SK-N-SH (cell line): ENCODE data around the gene BAIAP2. TPM values are rescaled to one million over a fixed set of nuclear protein-coding genes. Genes with fewer than 3 reads are reported as not detected.

Experiments used
- CTCF ChIA-PET: fragments of 300-600, 350-600 bp; formaldehyde crosslinking; extraction: SDS; loops from one replicate; lab custom pipeline; 2021; lab: Yijun Ruan, JAX
- POLR2A ChIA-PET: fragments of 350-600 bp; sonication (Branson Sonifier 250); formaldehyde crosslinking; extraction: SDS; loops from one replicate; lab custom pipeline; 2020; ENCODE audit warnings: antibody characterized with exemption, inconsistent platforms; lab: Yijun Ruan, JAX
- DNase-seq: peaks from one replicate; pipeline ENCODE4 v3.0.0; 2012
- H2AFZ ChIP-seq: fragments of 200-600 bp; sonication (generic); 2 replicates; pipeline ENCODE4 v1.8.1; 2016; ENCODE audit warnings: antibody characterized with exemption, mild to moderate bottlenecking, low read depth
- H3F3A ChIP-seq: fragments of 200-600 bp; sonication (generic); replicated peaks from 2 replicates; pipeline ENCODE3; 2016; ENCODE audit warnings: antibody characterized with exemption, mild to moderate bottlenecking; ENCODE audit not compliant: insufficient read depth
- H3K27ac ChIP-seq, 2 experiments: fragments of 200-500 bp in 1 of 2; fragments of 200-600 bp in 1 of 2; sonication (Bioruptor generic) in 1 of 2; sonication (generic), shearing (Covaris generic) in 1 of 2; 2 replicates each; pipeline versions ENCODE4 v1.5.1 to v1.6.1; 2014 to 2016; ENCODE audit warnings: low read depth in 2 of 2, inconsistent platforms in 1 of 2, low read length in 1 of 2, mild to moderate bottlenecking in 1 of 2, mixed read lengths in 1 of 2
- H3K27me3 ChIP-seq: fragments of 200-600 bp; sonication (generic), shearing (Covaris generic); 2 replicates; pipeline ENCODE4 v1.6.1; 2016; ENCODE audit warnings: mixed run types; ENCODE audit not compliant: insufficient read depth
- H3K36me3 ChIP-seq, 2 experiments: fragments of 200-500 bp in 1 of 2; fragments of 200-600 bp in 1 of 2; sonication (Bioruptor generic) in 1 of 2; sonication (generic) in 1 of 2; replicated peaks in 1 of 2; 2 replicates each; pipeline versions ENCODE3 to v1.5.1; 2014 to 2016; ENCODE audit warnings: low read length in 1 of 2, mild to moderate bottlenecking in 1 of 2; ENCODE audit not compliant: insufficient read depth in 2 of 2, control insufficient read depth in 1 of 2
- H3K4me1 ChIP-seq, 2 experiments: fragments of 200-500 bp in 1 of 2; fragments of 200-600 bp in 1 of 2; sonication (Bioruptor generic) in 1 of 2; sonication (generic), shearing (Covaris generic) in 1 of 2; 2 replicates each; pipeline versions ENCODE4 v1.5.1 to v1.6.1; 2014 to 2016; ENCODE audit warnings: low read depth in 1 of 2, low read length in 1 of 2, mixed run types in 1 of 2; ENCODE audit not compliant: insufficient read depth in 2 of 2, control insufficient read depth in 1 of 2
- H3K4me2 ChIP-seq: fragments of 200-600 bp; sonication (generic), shearing (Covaris generic); 2 replicates; pipeline ENCODE4 v1.6.1; 2017; ENCODE audit warnings: mixed run types
- H3K4me3 ChIP-seq, 2 experiments: fragments of 200-500 bp in 1 of 2; fragments of 200-600 bp in 1 of 2; sonication (Bioruptor generic) in 1 of 2; sonication (generic), shearing (Covaris generic) in 1 of 2; 2 replicates each; pipeline versions ENCODE4 v1.5.1 to v1.8.1; 2014 to 2016; ENCODE audit warnings: low read depth in 2 of 2, inconsistent platforms in 1 of 2, low read length in 1 of 2, mild to moderate bottlenecking in 1 of 2, mixed read lengths in 1 of 2, moderate library complexity in 1 of 2
- H3K79me2 ChIP-seq: fragments of 200-600 bp; sonication (generic); 2 replicates; pipeline ENCODE4 v1.8.1; 2017; ENCODE audit warnings: mild to moderate bottlenecking; ENCODE audit not compliant: insufficient read depth
- H3K9ac ChIP-seq: fragments of 200-600 bp; sonication (generic); 2 replicates; pipeline ENCODE4 v1.6.1; 2017; ENCODE audit warnings: mixed run types
- H3K9me2 ChIP-seq: fragments of 200-600 bp; sonication (generic); 2 replicates; pipeline ENCODE4 v1.6.1; 2017; ENCODE audit warnings: mixed run types
- H3K9me3 ChIP-seq: fragments of 200-600 bp; sonication (generic); 2 replicates; pipeline ENCODE4 v1.6.1; 2017; ENCODE audit warnings: mixed run types, mild to moderate bottlenecking, moderate library complexity
- H4K20me1 ChIP-seq: fragments of 200-600 bp; sonication (generic); 2 replicates; pipeline ENCODE4 v1.6.1; 2017; ENCODE audit warnings: mild to moderate bottlenecking, mixed run types; ENCODE audit not compliant: insufficient read depth
- EZH2phosphoT487 ChIP-seq: fragments of 200-600 bp; sonication (generic); IDR thresholded peaks from 2 replicates; pipeline ENCODE4 v1.6.1; 2017; ENCODE audit warnings: low read depth, mixed run types, mild to moderate bottlenecking, antibody characterized with exemption, moderate library complexity, borderline replicate concordance
- MEF2A ChIP-seq: IDR thresholded peaks from 2 replicates; pipeline ENCODE4 v1.4.0; 2012; ENCODE audit warnings: low read depth, borderline replicate concordance
- MXI1 ChIP-seq: IDR thresholded peaks from 2 replicates; pipeline ENCODE4 v1.6.1; 2012; ENCODE audit warnings: mild to moderate bottlenecking, low read depth, low read length, improper control_type of control experiment
- RCOR1 ChIP-seq: fragments of 150-350 bp; IDR thresholded peaks from 2 replicates; pipeline ENCODE4 v1.6.1; 2017; ENCODE audit warnings: antibody characterized with exemption, low read length
- RXRA ChIP-seq: IDR thresholded peaks from 2 replicates; pipeline ENCODE4 v1.4.0; 2012; ENCODE audit warnings: low read depth, mild to moderate bottlenecking, borderline replicate concordance
- SMC3 ChIP-seq: IDR thresholded peaks from 2 replicates; pipeline ENCODE4 v1.6.1; 2012; ENCODE audit warnings: low read depth, low read length, improper control_type of control experiment
- USF1 ChIP-seq: IDR thresholded peaks from 2 replicates; pipeline ENCODE4 v1.4.0; 2012; ENCODE audit warnings: low read depth, borderline replicate concordance
- YY1 ChIP-seq: IDR thresholded peaks from 2 replicates; pipeline ENCODE4 v1.4.0; 2012; ENCODE audit warnings: low read depth, mild to moderate bottlenecking
- WGBS: methylation state at CpG from one replicate; pipeline ENCODE4 v1.1.6; 2017; ENCODE audit warnings: low lambda C conversion rate; 5-methylcytosine and 5-hydroxymethylcytosine counted together
- polyA plus RNA-seq, 3 experiments: library from polyadenylated mRNA; depleted of rRNA; stranded (reverse); fragments of >200 nt; gene quantifications; 2 replicates each; pipeline ENCODE4 v1.2.3, GENCODE V29; 2012

BAIAP2 gene
- polyA plus RNA-seq, 1 of the 3 experiments (the other 2 are of a cell fraction) = 19.8 TPM

- no peak for DNase-seq
- peak overlapping the region in 1 of 2 experiments; percentile 43; a peak in 1 of 4 replicates for H3K27ac ChIP-seq
- H3K9me3 ChIP-seq = no peaks in the 10 kb centered on the region
- ChIA-PET POLR2A (interaction anchor here (0.6 to 1.4 kb wide), 2 partner anchors 39 to 90 kb away, joined by 3 to 4 read pairs; no protein-coding TSS in a partner anchor), CTCF (interaction anchor here (1.0 to 12.5 kb wide), 13 partner anchors 9 to 78 kb away, joined by 3 to 96 read pairs (median 5); no protein-coding TSS in a partner anchor)
- H3K9ac ChIP-seq = no peak overlapping the region
- WGBS = 92% methylated on average over 26 of the region's 28 CpGs
- peaks cover 45% of the 10 kb centered on the region for H3K79me2 ChIP-seq
- peak overlapping the region; percentile 11; the same call in 1 of the 2 replicates for H3K4me2 ChIP-seq
- no peaks in the 10 kb centered on the region for H3K27me3 ChIP-seq
- peaks cover 3% of the 10 kb centered on the region for H3F3A ChIP-seq
- H3K4me1 ChIP-seq = peaks cover 19 to 62% of the 10 kb centered on the region in 2 experiments; a peak in 3 of 4 replicates
- no peak for TF ChIP-seq RXRA
- TF ChIP-seq YY1 = no peak
- no peak for TF ChIP-seq RCOR1
- no peak for TF ChIP-seq EZH2phosphoT487
- no peak for TF ChIP-seq USF1
- TF ChIP-seq MXI1 = no peak
- TF ChIP-seq MEF2A = no peak
- TF ChIP-seq SMC3 = no peak
- H3K4me3 ChIP-seq = no peak overlapping the region
- no peak overlapping the region for H2AFZ ChIP-seq
- H4K20me1 ChIP-seq = peaks cover 41% of the 10 kb centered on the region
- peaks cover 0 to 4% of the 10 kb centered on the region in 2 experiments for H3K36me3 ChIP-seq
- H3K9me2 ChIP-seq = no peaks in the 10 kb centered on the region
These were observed 2.3 kb downstream of the BAIAP2 start for GRCh38 chr17:81037026-81037797.

GRCh38 chr17:81037798-81038733 is 3.1 kb downstream of the BAIAP2 start:
- Histone ChIP-seq H3F3A (peaks cover 3% of the 10 kb centered on the region), H4K20me1 (peaks cover 41% of the 10 kb centered on the region), H3K36me3 (no peaks in the 10 kb centered on the region), H3K4me1 (peaks cover 19 to 68% of the 10 kb centered on the region in 2 experiments; a peak in 3 of 4 replicates), H3K79me2 (peaks cover 48% of the 10 kb centered on the region), H3K9me3 (no peaks in the 10 kb centered on the region), H3K27me3 (no peaks in the 10 kb centered on the region), H2AFZ (no peak overlapping the region), H3K9me2 (no peaks in the 10 kb centered on the region), H3K4me2 (peak overlapping the region; percentile 11; the same call in 1 of the 2 replicates), H3K27ac (no peak overlapping the region), H3K4me3 (no peak overlapping the region), H3K9ac (no peak overlapping the region)
- ChIA-PET POLR2A (no interaction called here), CTCF (interaction anchor here (1.0 to 12.5 kb wide), 10 partner anchors 8 to 64 kb away, joined by 3 to 96 read pairs (median 8); no protein-coding TSS in a partner anchor)
- no peak for TF ChIP-seq MXI1
- no peak for TF ChIP-seq RCOR1
- no peak for DNase-seq
- WGBS = 88% methylated on average over 21 of the region's 30 CpGs
